ENCODE measurements around the gene ZFAND5. TPM values are rescaled to one million over a fixed set of nuclear protein-coding genes. Genes with fewer than 3 reads are reported as not detected.

The ZFAND5 gene
- total and polyA plus RNA-seq, 2 of the 13 experiments (the other 11 are each of a cell fraction or from before 2014, with no cell fraction given) = 53.4 to 60.2 TPM

GRCh38 chr9:72396247-72397091 lies 31.5 kb upstream of the ZFAND5 start (continued):
- peak in 1 of 2 experiments; percentile 49; a peak in 2 of 4 replicates for TF ChIP-seq KLF16 (CRISPR knock-in tag; IDR thresholded peaks at IDR 0.05)
- TF ChIP-seq CAMTA2 (CRISPR knock-in tag; IDR thresholded peaks at IDR 0.05; ENCODE audit: borderline replicate concordance) = no peak
- TF ChIP-seq, protein P1, sequence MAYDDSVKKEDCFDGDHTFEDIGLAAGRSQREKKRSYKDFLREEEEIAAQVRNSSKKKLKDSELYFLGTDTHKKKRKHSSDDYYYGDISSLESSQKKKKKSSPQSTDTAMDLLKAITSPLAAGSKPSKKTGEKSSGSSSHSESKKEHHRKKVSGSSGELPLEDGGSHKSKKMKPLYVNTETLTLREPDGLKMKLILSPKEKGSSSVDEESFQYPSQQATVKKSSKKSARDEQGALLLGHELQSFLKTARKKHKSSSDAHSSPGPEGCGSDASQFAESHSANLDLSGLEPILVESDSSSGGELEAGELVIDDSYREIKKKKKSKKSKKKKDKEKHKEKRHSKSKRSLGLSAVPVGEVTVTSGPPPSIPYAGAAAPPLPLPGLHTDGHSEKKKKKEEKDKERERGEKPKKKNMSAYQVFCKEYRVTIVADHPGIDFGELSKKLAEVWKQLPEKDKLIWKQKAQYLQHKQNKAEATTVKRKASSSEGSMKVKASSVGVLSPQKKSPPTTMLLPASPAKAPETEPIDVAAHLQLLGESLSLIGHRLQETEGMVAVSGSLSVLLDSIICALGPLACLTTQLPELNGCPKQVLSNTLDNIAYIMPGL (CRISPR knock-in tag; IDR thresholded peaks at IDR 0.05; ENCODE audit: borderline replicate concordance in 1 of 2, low read depth in 1 of 2) = peak in 1 of 2 experiments; percentile 24; a peak in 1 of 4 replicates
- no peak for TF ChIP-seq RBM39 (IDR thresholded peaks at IDR 0.05; ENCODE audit: low read depth, low read length, poor library complexity, severe bottlenecking)
- TF ChIP-seq DPF2 (CRISPR knock-in tag; IDR thresholded peaks at IDR 0.05; ENCODE audit: borderline replicate concordance, low read depth) = peak; percentile 45; the same call in 1 of the 2 replicates
- TF ChIP-seq FOSL2 (CRISPR knock-in tag; IDR thresholded peaks at IDR 0.05) = peak; percentile 90
- TF ChIP-seq MEF2D (CRISPR knock-in tag; IDR thresholded peaks at IDR 0.05) = no peak
- no peak for TF ChIP-seq PRPF4 (IDR thresholded peaks at IDR 0.05; ENCODE audit: low read depth, low read length, poor library complexity, severe bottlenecking)
- TF ChIP-seq ZSCAN30 (CRISPR knock-in tag; IDR thresholded peaks at IDR 0.05) = no peak
- no peak for TF ChIP-seq ZNF441 (CRISPR knock-in tag; IDR thresholded peaks at IDR 0.05; ENCODE audit: borderline replicate concordance)
- no peak for TF ChIP-seq SIX1 (CRISPR knock-in tag; IDR thresholded peaks at IDR 0.05; ENCODE audit: borderline replicate concordance)
- TF ChIP-seq ZNF138 (CRISPR knock-in tag; IDR thresholded peaks at IDR 0.05; ENCODE audit: low read depth) = no peak
- TF ChIP-seq, protein P2, sequence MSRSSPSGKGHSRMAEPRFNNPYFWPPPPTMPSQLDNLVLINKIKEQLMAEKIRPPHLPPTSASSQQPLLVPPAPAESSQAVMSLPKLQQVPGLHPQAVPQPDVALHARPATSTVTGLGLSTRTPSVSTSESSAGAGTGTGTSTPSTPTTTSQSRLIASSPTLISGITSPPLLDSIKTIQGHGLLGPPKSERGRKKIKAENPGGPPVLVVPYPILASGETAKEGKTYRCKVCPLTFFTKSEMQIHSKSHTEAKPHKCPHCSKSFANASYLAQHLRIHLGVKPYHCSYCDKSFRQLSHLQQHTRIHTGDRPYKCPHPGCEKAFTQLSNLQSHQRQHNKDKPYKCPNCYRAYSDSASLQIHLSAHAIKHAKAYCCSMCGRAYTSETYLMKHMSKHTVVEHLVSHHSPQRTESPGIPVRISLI (CRISPR knock-in tag; IDR thresholded peaks at IDR 0.05; ENCODE audit: borderline replicate concordance) = peak; percentile 53; the same call in 1 of the 2 replicates
- peak; percentile 80 for TF ChIP-seq GATAD2A (CRISPR knock-in tag; IDR thresholded peaks at IDR 0.05)
- TF ChIP-seq MTF1 (CRISPR knock-in tag; IDR thresholded peaks at IDR 0.05) = no peak
- no peak for TF ChIP-seq GFI1 (CRISPR knock-in tag; IDR thresholded peaks at IDR 0.05; ENCODE audit: borderline replicate concordance)
- TF ChIP-seq ZNF562 (CRISPR knock-in tag; IDR thresholded peaks at IDR 0.05; ENCODE audit: borderline replicate concordance) = no peak
- TF ChIP-seq RXRA (CRISPR knock-in tag; IDR thresholded peaks at IDR 0.05) = no peak
- TF ChIP-seq ZNF781 (CRISPR knock-in tag; IDR thresholded peaks at IDR 0.05; ENCODE audit: borderline replicate concordance, not compliant biosample characterization) = no peak
- peak; percentile 84 for TF ChIP-seq RARA (CRISPR knock-in tag; IDR thresholded peaks at IDR 0.05)
- no peak for TF ChIP-seq ZNF230 (CRISPR knock-in tag; IDR thresholded peaks at IDR 0.05)
- TF ChIP-seq, protein P3, sequence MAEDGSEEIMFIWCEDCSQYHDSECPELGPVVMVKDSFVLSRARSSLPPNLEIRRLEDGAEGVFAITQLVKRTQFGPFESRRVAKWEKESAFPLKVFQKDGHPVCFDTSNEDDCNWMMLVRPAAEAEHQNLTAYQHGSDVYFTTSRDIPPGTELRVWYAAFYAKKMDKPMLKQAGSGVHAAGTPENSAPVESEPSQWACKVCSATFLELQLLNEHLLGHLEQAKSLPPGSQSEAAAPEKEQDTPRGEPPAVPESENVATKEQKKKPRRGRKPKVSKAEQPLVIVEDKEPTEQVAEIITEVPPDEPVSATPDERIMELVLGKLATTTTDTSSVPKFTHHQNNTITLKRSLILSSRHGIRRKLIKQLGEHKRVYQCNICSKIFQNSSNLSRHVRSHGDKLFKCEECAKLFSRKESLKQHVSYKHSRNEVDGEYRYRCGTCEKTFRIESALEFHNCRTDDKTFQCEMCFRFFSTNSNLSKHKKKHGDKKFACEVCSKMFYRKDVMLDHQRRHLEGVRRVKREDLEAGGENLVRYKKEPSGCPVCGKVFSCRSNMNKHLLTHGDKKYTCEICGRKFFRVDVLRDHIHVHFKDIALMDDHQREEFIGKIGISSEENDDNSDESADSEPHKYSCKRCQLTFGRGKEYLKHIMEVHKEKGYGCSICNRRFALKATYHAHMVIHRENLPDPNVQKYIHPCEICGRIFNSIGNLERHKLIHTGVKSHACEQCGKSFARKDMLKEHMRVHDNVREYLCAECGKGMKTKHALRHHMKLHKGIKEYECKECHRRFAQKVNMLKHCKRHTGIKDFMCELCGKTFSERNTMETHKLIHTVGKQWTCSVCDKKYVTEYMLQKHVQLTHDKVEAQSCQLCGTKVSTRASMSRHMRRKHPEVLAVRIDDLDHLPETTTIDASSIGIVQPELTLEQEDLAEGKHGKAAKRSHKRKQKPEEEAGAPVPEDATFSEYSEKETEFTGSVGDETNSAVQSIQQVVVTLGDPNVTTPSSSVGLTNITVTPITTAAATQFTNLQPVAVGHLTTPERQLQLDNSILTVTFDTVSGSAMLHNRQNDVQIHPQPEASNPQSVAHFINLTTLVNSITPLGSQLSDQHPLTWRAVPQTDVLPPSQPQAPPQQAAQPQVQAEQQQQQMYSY (CRISPR knock-in tag; IDR thresholded peaks at IDR 0.05) = no peak

All from HepG2 (cell line).